GM21717 (cell line): ENCODE data around the gene GAS2.

Experiments
- ATAC-seq: cut with Tn5 transposase; IDR thresholded peaks from one replicate; pipeline ENCODE4 v1.9.1; 2021; ENCODE audit warnings: mild to moderate bottlenecking, moderate library complexity; ENCODE audit not compliant: unreplicated experiment

GAS2 gene

DNA sequence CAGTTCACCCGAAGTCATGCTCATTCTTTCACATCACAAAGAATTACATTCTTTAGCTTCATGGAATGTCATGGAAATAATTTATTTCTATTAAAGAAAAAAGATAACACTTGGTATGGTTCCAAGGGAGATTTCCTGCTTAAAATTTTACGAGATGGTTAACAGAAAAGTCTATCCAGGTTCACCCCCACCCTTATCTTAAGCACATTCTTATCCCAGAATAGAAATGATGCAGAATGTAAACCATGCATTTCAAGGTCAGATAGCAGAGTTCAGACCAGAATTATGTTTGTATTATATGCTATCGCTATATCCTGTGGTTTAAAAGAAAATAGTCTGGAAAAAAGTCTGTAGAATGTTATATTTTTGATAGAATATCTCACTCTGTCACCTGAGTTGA lies 58.7 kb downstream of the GAS2 start:
- no peak for ATAC-seq

DNA sequence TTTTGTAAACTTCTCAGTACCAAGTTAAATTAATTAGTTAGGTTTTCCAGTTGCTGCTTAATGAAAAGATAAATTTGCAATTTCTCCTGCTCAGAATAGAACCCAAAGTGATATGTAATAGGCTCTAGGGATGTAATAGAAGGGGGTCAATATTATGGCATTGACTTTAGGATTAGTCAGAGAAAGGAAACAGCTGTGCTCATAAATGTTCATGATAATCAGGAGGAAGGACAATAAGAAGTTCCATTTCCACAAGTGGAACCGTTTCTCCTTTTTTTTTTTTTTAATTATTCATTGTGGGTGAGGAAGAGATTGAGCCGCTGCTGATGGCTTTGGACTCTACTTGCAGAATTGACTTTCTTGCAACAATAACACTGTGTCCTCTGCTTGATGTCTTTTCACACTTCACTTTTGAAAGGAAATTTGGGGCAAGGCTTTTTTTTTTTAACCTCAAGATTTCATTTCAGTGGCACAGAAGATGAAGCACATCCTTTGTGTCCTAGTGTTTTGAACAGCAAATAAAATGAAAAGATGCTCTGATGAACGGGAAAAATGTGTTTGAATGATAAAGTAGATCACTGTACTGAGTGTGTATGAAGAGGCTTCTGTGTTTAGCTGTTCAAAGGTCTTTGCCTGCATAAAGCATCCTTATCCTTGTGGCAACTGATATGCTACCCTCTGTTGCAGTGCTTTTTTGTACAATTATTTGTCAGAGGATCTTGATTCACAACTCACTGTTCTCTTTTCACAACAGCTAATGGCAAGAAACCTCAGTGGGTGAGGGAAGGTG lies 62.4 kb downstream of the GAS2 start:
- no peak for ATAC-seq

DNA sequence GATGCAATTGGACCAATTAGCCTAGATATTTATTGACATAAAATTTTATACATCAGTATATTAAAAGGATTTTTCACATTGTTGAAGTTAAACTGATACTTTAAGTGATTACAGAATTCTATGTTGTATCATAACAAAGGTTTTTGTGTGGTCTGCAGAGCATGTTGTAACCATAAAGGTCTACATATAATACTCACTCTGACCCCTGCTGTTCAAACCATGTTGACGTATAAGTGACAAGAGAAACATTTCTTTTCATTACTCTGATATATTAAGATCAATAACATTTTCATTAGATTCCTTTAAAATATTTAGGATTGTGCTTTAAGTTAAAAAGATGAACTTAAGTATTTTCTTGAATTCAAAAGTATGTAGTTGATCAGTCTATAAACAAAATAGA lies 63.9 kb downstream of the GAS2 start:
- ATAC-seq = no peak

DNA sequence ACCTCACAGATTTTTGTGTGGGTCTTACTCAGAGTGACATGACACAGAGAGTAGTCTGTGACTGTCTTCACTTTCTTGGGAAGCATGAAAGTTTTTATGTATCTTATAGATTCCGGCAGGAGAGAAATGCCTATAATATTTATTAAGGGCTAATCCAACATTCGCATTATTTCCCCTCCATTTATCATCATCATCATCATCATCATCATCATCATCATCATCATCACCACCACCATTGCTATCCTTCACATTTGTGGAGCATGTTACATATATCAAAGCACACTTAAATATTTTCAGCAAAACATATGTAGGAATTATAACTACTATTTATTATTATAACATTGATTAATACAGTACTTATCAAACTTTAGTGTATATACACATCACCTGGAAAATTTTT lies 66.2 kb downstream of the GAS2 start:
- no peak for ATAC-seq

DNA sequence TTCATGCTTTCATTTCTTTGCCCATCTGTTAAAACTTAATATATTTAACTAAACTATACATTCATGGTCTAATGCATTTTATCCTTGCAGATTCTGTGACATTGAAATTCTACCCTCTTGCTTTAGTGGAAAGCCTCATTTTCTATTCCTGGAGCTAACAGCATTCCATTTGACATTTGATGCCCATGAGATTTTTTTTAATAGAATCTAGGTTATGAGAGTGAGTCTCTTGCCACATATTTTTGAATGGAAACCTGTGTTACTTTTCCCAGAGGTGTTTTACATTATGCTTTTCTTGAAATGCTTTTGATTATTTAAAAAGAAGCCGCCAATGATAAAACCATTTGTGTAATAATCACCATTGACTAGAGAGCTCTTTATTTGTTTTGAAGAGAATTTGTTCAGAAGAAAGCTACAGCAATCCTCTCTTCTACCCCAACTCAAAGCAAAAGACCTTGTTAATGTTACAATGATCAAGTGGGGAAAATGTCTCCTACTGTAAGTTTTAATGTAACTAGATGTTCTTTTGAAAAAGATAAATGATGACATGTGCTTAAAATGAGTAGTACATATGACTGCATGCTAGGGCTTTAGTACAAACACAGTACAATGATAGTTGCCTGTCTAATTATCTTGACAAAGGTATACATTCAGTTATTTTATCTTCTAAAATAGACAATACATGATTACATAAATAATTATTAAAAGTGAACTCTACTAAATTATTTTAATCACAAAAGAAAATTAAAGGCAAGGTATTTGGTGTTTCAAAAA lies 67.3 kb downstream of the GAS2 start:
- no peak for ATAC-seq

DNA sequence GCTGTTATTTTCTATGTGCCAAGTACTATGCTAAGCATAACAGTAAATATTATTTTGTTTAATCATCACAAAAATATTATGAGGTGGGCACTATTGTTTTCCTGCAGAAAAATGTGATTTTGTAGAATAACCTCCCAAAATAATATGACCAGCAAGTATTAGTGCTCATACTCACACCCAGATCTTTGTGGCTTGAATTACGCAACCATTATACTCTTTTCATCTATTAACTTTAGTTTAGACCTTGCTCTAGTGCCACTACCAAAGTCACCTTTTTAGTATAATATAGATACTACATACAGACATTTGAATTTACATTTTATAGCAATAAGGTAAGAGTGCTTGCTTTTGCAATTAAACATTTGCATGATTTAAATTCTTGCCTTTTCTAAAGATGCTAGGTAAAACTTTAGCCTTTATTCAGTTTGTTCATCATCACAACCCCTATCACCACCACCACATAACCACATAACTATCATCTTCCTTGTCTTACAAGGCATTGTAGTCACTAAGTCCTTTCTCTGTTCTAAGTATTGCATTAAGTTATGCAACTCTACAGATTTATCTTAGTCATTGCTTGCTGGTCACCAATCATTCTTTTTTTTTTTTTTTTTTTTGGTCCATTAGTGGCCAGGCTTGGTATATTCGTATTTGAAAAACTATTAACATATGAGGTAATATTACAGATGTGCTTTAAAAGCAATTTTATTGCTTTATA lies 68.4 kb downstream of the GAS2 start:
- no peak for ATAC-seq

DNA sequence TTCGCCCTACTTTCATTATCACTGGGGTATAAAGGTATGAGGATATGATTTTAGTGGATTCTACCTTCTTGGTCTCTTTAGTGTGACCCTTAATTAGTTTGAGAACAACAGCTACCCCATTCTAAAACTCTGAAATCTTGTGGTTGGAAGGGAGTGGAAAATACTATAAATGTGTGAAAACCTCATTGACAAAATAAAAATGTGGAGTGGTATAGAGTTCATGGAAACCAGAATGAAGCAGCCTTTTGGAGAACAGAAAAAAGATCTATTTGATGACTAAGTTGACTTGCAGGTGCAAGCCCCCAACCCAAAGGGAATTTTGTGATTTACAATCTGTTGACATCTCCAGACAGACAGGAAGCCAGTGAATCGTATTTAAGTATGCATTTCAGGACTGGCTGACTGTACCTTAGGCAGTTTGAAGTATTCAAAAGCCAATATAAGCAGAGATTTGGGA lies 75.8 kb downstream of the GAS2 start:
- ATAC-seq = no peak

DNA sequence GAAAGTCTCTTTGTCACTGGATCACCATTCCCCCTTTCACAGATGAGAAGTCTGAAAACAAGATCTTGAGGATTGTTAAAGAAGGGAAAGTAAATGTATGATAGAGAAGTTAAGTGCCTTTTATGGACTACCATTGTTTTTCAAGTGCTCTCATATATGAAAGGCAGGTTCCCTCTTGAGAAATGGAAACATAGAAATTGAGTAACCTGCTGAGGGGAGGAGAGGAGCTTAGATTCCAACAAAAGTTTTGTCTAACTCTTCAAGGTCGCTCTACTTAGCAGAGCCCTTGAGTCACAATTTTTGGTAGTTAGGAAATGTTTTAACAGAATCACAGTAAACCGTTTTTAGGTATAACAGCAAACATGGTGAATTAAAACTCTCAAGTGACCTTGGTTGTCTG lies 83.1 kb downstream of the GAS2 start:
- no peak for ATAC-seq

DNA sequence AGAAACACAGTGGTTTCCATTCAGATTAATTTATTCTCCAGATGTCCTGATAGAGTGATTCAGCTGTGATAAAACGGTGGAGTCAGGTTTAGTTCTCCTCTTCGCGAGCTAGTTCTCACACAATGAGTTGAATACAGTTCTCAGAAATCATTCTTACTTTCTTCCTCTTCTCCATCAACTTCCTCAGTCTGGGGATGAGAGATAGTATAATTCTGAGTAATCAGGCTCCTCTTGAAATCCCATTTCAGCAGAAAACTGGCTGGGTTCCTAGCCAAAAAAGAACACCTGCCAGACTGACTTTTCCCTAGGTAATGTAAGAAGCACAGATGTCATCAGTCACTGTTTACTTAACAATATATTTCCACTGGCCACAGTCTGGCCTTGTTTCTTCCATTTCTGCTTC lies 86.5 kb downstream of the GAS2 start:
- ATAC-seq = peak; percentile 71

DNA sequence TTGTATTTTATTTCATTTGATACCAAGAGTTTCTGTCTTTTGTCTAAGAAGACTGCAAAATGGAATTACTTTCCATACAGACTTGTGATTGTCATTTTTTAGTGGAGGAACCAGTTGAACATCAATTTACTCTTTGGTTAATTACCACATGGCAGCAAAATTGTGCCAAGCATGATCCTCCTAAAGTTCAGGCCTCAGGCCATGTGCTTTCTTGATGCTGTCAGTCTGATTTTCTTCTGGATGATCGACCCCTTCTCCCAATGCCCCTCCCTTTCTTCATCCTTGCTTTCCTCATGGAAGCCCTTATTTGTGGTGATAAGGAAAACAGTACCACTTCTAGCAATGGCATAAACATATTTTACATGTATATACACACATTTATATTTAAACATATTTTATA lies 87.0 kb downstream of the GAS2 start:
- ATAC-seq = no peak

DNA sequence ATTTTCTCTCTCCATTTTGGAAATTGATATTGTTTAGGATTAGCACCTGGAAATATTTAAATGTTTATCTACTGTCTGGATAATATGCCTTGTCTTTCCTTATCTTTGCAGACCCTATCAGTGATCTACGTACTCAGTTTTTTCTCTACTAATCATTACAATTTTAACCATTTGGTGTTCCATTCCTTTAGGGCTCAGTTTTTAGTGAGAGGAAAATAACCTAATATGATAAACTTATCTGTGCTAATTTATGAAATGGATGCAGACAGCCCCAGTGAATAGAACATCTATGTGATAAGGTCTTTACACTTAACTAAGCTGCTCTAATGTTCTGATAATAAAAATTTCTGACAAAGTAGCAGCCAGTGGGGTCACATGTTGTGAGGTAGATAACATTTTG lies 94.7 kb downstream of the GAS2 start:
- no peak for ATAC-seq

DNA sequence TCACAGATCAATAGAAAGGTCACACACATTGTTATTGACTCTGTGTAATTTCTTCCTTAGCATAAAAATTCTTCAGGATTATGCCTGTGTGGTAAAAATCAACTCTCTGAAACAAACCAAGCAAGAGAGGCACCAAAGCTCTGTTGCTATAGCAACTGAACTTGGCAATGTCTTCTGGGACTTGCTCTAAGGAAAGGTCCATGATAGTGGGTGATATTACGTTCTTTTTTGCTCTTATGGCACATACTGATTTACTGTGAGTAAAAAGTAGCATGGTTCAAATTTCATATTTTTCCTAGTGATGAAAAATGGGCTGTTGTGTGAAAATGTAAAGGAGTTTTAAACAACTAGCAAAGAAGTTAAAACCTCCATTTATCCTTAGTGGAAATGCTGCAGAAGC lies 96.8 kb downstream of the GAS2 start:
- ATAC-seq = no peak

DNA sequence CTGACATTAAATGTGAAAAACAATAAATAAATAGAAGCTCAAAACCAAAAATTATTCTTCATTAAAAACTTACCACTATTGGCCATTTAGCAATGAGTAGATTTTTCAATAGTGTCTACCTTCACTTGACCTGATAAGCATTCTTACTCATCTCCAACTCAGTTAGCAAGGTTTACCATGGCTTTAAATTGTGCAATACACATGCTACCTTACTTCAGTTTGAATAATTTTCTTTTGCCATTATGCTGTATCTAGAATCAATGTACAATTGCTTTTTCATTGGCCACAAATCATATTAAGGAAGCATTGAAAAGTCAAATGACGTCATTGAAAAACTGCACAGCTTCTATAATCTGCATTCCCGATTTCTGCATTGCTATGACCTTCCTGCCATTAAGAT lies 98.3 kb downstream of the GAS2 start:
- no peak for ATAC-seq

DNA sequence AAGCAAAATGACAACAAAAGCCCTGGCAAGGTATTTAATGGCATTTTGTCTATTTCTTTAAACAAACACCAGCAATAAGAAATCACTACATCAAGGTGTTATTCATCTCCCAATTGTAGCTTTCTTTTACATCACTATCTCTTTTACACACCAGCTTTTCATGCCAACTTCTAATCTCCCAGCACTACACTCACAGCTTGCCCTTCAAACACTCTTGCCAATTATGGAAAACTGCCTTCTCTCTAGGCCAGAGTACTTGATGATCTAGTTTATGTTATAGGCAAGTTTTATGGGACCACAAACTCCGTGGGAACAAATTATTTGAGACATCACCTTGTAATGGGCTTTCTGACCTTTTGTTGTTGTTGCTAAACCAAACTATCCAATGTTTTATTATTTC lies 101.9 kb downstream of the GAS2 start:
- ATAC-seq = no peak

DNA sequence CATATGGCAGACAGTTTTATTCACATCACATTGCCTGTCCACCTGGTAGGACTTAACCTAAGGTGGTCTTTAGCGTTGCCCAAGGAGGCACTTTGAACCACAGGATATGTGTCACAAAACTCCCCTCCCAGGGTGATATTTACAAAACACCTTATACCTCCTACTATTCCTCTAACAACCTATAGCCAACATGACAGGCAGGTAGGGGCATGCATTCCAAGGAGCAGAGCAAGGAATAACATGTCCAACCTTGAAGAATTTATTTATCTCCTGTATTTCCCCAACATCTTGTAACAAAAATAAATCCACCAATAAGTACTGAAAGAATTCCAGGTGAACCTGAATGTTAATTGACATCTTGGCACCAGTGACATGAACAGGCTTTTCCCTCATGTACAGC lies 102.7 kb downstream of the GAS2 start:
- ATAC-seq = no peak

DNA sequence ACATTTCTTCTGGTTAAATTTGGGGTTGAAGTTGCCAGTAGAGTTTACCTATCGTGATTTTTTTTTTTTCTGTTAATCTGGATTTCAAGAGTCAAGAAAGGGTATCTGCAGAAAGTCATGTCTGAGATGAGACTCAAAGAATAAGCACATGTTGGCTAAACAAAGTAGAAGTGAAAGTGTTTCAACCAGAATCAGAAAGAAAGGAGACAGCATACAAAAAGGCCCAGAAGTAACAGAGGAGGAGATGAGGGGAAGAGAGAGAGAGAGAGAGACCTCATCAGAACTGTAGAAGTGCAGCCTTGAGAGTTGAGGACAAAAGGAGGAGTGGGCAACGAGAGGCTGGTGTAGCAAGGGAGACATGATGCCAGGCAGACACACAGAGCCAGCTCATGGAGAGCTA lies 108.3 kb downstream of the GAS2 start:
- peak; percentile 92 for ATAC-seq

DNA sequence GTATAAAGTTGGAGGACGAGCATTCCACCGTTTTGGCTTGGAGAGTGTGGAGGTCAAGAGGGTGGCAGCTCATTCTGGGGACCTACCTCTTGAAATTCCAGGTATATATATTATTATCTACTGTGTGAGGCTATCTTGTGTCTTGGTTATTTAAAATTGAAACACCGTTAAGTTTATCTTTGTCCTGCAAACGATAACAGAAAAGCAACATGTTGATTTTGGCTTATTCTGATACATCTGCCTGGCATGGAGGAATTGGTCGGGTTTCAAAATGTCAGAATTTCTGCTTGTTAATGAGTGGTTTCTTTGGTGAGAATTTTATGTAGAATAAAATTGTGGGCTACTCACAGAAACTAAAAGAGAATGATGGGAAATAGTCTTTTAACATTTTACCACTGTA lies 108.8 kb downstream of the GAS2 start:
- peak; percentile 12 for ATAC-seq

DNA sequence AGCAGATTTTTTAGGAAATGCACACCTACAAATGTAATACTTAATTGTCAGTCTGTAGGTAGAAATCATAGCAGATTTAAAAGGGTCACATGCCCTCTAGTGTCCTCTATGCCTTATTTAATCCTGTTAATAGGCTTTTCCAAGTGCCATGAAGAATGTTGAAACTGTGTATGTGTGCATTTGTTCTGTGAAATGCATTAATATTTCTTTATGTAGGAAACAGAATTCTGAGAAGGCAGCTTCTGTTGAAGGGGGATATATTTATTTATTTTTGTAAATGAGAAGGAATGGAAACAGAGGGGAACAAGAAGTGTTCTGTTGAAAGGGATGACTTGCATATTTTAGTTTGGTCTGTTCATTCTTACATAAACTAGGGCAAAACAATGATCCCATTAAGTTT lies 112.2 kb downstream of the GAS2 start:
- no peak for ATAC-seq

DNA sequence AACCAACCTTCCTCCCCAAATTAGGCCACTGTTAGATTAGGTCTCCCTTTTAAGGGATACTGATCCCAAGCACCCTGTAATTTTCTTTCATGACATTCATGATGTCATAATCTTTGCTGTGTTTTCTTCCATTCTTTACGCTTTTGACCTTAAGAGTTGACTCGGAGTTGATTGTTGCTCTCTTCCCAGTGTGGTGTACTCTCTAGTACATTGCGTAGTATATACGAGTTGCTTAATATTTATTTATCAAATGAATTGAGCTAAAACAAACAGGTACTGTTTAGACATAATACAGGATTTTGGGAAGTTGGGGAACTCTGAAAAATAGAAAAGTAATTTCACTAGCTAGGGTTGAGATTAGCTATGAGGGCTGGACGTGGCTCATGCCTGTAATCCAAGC lies 113.4 kb downstream of the GAS2 start:
- ATAC-seq = no peak

DNA sequence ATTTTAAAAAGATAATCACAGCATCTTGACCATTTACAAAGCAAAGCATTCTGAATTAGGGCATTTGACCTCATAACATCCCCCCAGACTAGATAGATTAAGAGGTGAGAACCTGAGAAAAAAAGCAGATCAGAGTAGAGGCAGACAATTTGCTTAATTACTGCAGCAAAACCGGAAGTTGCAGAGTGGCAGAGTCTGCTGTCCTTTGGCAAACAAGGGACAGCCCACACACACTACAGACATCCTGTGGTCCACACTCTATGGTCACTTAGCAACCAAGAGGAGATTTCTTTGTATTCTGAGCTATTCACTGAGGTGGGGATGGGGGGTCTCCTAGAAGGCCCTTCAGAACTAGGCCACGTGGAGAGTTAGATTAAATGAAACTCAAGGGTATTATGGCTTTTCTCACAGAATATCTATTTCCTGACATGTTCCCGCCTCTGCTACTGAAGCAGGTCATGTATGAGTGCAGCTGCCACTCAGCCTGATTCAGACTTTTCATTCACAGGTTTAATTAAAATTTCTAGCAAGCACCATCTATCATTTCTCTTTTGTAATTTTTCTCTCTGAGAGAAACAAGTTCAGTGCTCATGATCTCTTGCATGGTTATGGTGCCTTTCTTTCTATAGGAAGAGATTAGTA lies 114.7 kb downstream of the GAS2 start:
- peak; percentile 75 for ATAC-seq

DNA sequence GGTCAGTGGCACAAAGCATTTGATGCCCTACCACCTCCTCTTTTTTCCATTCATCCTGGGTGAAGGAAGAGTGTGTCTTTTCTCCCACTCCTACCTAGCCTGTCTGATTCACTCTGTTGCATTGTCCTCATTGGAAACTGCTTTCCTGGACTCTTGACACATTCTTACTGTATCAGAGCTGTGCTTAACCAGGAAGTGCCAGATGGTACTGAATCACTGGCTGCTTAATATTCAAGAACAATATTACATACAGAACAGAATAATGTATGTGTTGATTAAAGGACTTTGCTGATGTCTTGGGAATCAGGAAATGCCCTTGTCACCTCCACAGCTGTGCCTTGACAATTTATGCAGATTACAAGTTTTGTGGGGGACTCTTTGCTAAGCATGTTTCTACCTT lies 118.8 kb downstream of the GAS2 start:
- ATAC-seq = no peak
